GM19025 (cell line): Measurements from ENCODE around the gene UTS2R.

Experiments
- ATAC-seq: cut with Tn5 transposase; IDR thresholded peaks from one replicate; pipeline ENCODE4 v1.9.1; 2021; ENCODE audit warnings: mild to moderate bottlenecking, low read depth, moderate library complexity; ENCODE audit not compliant: unreplicated experiment

The UTS2R gene

DNA sequence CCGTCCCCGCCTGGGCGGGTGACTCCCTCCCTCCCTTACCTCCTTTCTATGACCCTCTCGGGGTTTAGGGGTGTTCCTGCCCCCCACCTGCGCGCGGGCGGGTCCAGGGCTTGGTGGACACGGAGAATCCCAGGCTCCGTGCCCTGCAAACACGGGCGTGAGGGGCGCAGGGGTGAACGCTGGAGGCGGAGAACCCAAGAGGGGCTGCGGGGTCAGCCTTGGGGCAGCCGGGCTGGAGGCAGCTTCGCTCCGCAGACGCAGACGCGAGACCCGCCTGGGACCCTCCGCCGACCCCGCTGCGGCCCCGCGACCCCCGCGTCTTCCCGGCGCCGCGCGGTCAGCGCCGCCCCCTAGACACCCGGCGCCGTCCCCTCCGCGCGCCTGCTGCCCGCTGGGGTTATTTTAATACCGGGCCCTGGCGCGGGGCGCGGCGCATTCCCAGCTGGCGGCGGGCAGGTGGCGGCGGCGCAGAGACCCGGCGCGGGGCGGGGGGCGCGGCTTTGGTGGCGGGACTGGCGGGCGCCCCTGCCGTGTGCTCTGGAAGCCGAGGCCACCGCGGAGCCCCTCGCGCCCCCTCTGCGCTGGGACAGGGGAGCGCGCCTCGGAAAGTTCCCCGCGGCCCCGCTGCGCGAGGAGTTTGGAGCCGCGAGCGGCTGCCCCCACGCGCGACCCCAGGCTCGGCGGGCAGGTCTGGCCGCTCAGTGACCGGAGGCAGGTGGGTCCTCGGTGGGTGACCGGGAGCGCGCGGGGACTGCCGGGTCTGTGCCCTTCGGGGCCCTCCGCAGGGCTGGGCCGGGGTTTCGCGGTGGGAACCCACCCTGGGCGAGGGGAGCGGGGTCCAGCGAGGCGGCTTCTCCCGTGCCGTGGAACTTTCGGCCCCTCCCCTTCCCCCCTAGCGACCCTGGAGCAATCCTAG lies at the start of gene UTS2R:
TSS of gene UTS2R (plus strand) at position 433 of the 916 bp plus-strand sequence. CDS start 2,560 bp downstream, outside the sequence.
- ATAC-seq, result no peak

DNA sequence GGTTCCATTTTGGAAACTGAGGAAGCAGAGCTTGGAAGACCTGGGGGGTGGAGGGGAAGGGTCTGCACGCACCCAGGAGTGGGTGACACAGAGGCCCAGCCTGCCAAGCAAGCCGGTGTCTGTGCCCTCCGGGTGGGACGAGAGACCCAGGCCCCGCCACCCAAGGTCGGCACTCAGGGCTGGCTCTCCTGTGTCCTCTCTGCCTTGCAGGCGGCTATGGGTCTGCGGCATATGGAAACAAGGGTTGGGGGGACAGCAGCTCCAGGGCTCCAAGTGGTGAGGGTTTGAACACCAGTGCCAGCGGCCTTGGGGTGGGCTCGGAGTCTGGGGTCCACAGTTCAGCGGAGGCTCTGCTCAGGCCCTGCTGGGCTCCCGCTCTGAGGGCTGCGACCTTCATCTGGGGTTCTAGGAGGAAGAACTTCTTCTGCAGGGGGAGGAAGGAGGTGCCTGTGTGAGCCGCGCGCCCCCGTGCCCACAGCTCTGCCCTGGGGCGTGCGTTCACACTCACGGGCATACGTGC lies 49.6 kb upstream of the UTS2R start:
- ATAC-seq, result no peak

DNA sequence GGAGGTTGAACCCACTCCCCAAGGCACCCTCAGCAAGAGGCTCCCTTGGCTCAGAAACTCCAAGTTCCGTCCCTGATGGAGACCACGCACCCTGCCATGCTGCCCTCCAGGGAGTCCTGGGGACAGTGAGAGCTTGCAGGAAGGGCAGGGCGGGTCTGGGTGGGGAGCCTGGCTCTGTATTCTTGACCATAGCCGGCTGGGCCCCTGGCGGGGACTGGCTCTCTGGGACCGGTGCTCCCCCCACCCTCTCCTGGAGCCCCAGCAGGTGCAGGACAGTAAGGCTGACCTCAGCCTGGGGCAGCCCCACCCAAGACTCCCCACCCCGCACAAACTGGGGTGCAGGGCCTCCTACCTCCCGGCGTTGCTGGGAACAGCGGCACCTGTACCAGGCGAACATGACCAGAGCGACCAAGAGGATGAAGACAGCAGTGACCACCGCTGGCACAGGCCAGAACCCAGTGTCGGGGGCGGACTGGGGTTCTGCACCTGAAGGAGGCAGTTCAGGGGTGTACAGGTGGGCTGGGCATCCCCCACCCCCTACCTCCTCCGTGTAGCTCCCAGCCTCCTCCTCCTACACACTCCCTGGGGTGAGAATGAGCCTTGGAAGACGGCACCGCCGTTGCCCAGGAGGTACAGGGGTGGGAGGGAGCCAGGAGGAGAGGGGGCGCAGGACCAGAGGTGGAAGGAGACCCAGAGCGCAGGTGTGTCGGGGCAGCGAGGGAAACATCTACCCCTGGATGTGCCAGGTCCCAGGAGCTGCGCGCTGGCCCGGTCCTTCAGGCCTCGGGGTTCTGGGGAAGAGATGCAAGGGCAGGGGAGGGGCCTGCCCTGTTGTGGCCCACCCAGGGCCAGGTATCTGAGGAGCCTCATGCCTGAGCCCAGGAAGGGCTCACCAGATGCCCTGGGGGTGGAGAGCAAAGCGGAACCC lies 48.8 kb upstream of the UTS2R start:
- ATAC-seq, result no peak

DNA sequence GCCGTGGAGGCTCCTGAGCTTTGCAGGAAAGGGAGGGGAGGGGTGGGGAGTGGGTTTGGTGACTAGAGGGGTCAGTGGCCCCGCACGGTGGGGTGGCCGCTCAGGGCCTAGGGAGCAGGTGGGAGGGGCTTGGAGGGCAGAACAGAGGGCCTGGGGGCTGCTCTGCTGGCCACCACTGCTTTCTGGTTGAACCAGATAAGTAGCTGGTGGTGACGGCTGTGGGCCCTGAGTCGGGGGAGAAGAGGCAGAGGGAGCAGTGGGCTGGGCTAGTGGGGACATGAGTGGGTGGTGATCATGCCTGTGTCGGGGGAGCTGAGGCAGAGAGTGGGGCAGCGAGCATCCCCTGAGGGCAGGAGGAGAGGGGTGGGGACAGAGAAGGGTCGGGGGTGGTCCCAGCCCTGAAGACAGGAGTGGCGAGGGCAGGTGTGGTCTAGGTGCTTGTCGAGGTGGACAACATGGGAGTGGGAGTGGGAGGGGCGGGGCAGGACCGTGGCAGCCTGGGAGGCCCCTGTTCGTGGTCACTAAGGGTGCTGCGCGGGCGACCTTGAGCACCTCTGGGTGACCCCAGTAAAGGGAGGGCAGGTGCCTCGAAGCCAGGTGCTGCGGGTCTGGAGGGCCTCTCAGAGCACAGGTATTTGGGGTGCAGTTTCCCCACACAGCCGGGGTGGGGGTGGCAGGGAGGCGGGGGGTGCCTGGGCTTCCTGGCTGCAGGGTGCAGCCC lies 47.9 kb upstream of the UTS2R start:
- ATAC-seq, result no peak

DNA sequence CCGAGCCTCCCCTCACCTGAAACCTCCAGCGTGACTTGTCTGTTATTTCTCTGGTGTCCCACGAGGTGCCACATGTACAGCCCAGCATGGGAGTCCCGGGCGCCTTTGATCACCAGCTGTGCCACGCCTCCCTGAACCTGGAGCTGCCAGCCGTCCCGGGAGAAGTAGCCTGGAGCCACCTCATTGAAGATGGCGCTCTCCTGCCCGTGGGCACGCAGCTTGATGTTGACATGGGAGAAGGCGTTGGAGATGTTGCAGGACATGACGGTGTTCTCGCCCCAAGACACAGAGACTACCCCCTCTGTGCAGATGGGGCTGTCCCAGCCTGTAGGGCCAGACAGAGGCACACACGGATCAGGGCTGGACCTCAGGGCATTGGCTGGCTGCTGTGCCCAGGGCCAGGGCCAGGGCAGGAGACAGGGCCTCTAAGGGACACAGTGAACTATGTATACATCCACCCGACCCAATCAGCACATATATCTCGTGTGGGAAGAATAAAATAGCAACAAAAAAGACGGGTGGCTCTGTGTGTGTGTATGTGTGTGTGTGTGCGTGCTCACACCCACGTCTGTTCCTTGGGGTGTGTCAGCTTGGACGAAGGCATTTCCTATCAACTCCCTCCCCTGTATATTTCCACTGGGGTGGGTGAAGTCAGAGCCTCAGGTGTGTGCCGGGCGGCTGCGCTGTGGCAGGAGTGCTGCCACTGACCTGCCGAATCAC lies 46.8 kb upstream of the UTS2R start:
- ATAC-seq, result no peak

DNA sequence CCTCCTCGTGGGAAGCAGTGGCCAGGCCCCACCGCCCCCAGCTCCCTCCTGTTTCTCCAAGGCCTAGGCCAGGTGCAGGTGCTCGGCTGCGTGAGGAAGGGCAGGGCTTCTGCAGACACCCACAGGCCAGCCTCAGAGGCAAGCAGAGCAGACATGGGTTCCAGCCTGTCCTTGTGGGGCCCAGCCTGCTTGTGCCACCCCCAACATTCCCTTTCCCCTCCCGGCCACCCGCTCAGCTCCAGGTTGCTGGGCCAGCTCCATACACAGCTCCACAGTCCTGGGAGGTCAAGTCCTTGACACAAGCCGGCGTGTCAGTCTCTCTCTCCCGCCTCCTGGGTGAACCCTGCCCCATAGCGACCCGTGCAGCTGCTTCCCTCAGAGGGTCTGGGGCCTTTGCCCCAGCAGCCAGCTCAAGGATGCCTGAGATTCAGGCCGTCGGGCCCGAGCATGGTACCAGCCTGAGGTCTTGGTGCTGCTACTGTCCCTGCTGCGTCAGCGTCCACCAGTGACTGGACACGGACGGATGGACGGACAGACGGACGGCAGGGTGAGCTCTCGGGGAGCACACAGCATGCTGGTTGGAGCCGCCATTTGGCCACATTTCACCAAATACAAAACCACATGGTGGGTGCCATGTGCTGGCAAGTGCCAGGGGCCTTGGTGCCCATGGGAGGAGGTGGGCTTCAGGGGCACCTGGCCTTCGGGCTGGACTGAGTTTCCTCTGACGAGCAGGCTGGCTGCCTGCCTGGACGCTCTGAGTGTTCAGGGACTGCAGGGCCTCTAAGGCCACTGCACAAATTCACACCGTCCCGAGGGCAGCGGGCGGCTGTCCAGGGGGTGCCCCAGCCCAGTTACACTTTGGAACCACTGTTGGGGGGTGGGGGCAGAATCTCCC lies 46.0 kb upstream of the UTS2R start:
- ATAC-seq, result no peak

DNA sequence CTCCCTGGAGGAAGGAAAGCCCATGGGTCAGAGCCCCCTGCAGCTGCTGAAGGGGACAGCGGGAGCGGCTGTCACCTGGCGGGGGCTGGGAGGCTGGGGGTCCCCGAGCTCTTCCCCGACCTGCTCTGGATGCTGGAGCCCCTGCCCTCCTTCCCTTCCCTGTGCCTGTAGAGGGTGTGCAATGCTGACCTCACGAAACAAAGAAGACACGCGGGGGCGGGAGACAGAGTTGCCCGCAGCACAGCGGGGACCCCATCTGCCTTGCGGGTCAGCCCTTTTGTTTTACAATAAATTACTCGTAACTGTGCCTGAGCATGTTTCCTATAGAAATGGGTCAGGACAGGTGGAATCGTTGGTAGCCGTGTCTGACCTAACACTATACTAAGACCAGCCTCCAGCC lies 44.3 kb upstream of the UTS2R start:
- no peak for ATAC-seq

DNA sequence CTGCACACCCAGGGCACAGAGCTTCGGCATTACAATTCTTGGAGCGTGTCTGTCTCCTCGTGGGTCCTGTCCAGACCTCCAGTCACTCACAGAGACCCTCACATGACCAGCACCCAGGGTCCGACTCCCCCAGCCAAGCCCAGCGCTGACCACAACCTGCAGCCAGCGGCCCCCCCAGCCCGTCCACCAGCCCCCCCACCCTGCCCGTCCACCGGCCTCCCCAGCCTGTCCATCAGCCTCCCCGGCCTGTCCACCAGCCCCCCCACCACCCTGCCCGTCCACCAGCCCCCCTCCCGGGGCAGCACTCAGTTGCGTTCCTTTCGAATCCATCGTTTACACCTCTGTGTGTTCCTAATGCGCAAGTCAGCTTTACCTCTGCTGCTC lies 43.8 kb upstream of the UTS2R start:
- ATAC-seq, result no peak

DNA sequence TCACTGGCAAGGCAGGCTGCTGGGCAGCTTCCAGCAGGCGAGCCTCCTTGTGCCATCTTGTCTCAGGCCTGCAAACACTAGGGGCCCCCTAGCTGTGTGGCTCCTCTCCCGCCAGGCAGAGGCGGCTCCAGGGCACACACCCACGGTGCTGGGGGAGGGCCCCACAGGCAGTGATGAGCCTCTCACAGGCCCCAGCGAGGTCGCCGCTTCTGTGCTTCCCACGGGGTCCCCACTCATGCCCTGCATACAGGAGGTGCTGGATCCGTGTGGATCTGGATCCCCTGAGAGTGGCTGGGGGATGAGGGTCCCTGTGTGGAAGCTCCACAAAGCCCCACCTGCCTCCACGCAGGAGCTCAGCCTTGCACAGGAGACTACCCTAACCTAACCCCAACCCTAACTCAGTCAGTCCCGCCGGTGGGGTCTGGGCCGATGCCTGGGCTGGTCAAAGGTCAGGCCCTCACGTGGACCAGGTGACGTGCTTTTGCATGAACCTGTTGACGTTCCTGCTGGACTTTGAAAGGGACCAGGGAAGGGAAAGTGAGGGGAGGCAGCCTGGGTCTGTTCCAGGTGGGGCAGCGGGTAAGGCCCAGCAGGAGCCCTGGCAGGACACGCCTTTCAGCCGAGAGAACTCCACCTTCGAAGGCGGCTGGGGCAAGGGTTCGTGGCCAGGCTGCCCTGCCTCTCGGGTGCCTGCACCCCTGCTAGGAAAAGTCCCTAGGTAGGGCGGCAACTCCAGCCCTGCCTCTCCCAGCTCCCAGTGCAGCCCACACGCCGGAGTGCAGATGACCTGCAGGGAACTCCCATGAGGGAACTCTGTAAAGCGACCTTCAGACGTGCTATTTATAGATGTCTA lies 43.2 kb upstream of the UTS2R start:
- ATAC-seq, result no peak

DNA sequence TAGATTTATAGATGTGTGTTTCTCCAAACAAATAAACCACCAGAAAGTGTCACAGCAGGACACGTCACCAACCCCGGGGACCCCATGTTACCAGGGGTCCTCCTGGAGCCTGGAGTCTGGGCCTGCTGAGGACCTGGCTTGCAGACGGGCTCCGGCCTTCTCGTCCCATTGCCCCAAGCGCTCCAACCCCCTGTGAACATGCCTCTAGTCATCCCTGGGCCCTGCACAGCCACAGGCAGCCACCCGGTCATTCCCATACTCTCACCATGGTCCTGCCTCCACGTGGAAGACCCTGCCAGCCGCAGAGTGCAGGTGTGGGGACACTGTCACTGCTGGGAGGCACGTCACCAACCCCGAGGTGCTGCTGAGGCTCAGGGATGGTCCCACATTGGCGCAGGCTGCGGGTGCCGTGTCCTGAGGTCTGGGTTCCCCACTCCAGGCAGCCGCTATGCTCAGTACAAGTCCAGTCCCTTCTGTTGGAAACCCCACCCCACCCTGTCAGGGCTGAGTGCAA lies 42.5 kb upstream of the UTS2R start:
- no peak for ATAC-seq

DNA sequence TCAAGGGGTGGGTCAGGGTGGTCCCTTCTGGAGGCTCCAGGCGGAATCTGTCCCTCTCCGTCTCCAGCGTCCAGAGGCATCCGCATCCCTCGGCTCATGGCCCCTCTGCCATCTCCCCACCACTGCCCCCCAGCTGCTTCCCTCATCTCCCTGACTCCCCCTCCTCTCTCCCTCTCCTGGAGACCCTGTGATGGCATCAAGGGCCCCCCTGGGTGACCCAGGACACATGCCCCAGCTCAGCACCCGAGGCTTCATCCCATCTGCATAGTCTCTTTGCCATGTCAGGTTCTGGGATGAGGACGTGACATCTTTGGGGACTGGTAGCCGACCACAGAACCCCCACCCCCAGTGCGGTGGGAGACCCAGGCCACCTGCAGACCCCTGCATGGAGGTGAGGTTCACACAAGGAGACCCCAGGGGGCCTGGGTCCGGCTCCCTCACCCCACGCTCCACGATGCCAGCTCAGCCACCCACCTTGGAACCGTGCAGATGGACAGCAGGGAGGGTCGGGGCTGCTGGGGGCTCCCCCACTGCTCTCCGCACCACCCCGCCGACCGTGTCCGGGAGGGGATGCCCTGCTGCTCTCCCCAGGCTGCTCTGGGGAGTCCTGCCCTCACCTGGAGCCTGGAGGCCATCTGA lies 41.8 kb upstream of the UTS2R start:
- no peak for ATAC-seq

DNA sequence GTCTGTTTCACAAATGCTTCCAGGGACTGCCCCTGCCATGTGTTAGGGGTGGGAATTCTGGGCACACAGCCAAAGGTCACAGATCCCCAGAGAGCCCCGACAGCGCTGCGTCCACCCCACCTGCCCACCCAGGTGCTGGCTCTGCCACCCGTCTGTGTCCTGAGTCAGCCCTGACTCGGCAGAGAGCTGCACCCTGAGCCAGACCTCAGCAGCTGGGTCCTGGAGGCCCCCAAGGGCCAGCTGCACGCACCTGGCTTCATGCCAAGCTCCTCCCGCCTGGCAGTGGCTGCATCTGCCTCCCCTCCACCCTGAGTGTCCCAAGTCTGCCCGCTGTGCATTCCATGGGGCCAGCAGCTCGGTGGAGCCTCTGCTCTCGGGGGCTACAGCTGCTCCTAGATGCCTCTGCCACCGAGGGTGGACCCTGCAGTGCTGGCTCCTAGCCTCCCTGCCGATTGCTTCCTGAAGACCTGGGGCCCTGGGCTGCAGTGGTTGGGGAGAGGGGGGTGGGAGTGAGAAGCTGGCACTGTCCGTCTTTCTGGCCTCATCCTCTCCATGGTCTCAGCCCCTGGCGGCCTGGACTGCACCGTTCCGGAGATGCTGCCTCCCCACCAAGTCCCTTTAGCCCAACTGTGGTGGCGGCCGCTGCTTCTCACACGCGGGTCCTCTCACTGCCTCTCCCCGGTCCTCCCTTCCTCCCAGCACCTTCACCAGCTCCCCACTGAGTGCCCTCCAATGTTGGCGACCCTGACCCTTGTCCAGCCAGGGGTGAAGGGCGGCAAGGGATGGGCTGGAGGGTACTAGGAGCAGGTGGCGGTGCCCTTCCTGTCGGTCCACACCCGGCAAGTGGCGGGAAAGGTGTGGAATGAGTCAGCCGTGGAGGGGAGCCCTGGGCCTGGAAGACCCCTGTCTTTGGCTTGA lies 41.0 kb upstream of the UTS2R start:
- no peak for ATAC-seq

DNA sequence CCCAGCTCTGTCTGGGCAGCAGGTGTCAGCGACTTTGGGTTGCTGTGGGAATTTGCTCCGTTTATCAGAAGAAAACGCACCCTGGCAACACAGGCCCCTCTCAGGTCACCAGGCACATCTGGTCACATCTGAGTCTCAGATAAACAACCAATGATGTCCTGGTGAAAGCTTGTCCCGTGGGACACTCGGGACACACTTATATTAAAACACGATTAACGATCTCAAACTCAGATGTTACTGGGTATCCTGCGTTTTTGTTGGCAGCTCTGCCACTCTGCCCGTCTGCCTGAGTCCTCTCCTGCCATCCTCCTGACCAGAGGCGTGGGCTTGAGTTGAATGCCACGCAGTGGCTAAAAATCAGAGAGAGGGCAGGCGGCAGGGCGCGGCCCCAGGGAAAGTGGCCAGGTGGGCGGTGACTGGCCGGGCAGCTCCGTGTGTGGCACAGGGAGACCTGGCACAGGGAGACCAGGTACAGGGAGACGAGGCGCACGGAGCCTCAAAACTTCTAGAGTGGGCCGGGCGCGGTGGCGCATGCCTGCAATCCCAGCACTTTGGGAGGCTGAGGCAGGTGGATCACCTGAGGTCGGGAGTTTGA lies 40.1 kb upstream of the UTS2R start:
- ATAC-seq, result no peak

DNA sequence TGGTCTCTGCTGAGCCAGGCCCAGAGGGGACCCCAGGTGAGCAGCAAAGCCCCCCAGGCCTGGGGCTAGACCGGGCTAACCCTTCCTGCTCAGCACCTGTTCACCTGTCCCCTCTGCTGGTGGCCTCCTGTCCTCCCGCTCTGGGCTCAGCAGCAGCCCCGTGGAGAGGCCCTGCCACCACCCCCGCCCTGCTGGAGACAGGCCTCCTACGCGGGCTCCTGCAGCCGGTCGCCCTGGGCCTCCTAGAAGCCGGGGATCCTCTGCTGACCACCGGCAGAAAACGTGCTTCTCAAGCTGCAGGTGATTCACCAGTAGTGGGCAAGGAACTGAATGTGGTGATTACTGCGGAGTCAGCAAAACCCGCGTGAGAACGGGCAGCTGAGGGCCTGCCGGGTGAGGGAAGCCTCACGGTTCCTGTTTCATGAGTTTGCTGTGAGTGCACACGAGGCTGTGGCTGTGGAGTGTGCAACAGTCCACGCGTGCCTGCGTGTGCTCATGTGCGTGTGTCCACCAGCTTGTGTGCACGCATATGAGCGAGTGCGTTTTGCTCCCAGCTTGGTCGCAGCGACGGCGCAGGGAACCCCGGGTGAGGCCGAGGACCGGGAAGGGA lies 38.8 kb upstream of the UTS2R start:
- no peak for ATAC-seq
